K562 (cell line): ENCODE measurements around the gene DYNC1I1.

Experiments used
- CEBPB ChIP-seq: fragments of 450-650 bp; IDR thresholded peaks from 2 replicates; pipeline ENCODE4 v1.6.1; 2016; ENCODE audit warnings: missing genetic modification characterization, missing compliant biosample characterization
- CREB1 ChIP-seq, 2 experiments: sonication (generic) in 1 of 2; formaldehyde crosslinking in 1 of 2; IDR thresholded peaks; 2 replicates each; pipeline versions ENCODE4 v1.6.1 to v1.8.0; 2012 to 2022; ENCODE audit warnings: inconsistent platforms in 1 of 2, mild to moderate bottlenecking in 1 of 2, missing genetic modification reagents in 1 of 2, moderate library complexity in 1 of 2
- CTCF ChIP-seq, 3 experiments: IDR thresholded peaks in 2 of 3; conservative IDR thresholded peaks in 1 of 3; 2 replicates each; pipeline ENCODE4 v1.5.1; 2011 to 2012; ENCODE audit warnings: low read length in 3 of 3, mild to moderate bottlenecking in 3 of 3, control low read depth in 2 of 3, improper control_type of control experiment in 1 of 3, inconsistent platforms in 1 of 3, low read depth in 1 of 3, mixed read lengths in 1 of 3, moderate library complexity in 1 of 3; ENCODE audit not compliant: insufficient read depth in 2 of 3
- ELF1 ChIP-seq: fragments of 200-800 bp; sonication (Bioruptor generic); IDR thresholded peaks from 2 replicates; pipeline ENCODE4 v1.6.1; 2016; ENCODE audit warnings: missing genetic modification characterization, missing compliant biosample characterization
- EZH2 ChIP-seq: IDR thresholded peaks from 2 replicates; pipeline ENCODE4 v1.6.1; 2012; ENCODE audit warnings: low read depth, mild to moderate bottlenecking, inconsistent platforms, low read length, borderline replicate concordance
- KDM4B ChIP-seq, 2 experiments: fragments of 450-650 bp in 1 of 2; sonication (generic) in 1 of 2; IDR thresholded peaks; 2 replicates each; pipeline ENCODE4 v1.6.1; 2016 to 2017; ENCODE audit warnings: borderline replicate concordance in 2 of 2, antibody characterized with exemption in 1 of 2, low read depth in 1 of 2, mild to moderate bottlenecking in 1 of 2
- KLF10 ChIP-seq: fragments of 250-450 bp; sonication (Bioruptor Pico); IDR thresholded peaks from 2 replicates; pipeline ENCODE4 v1.6.1; 2021; ENCODE audit warnings: matching md5 sums
- MAFF ChIP-seq: IDR thresholded peaks from 2 replicates; pipeline ENCODE4 v1.6.1; 2012; ENCODE audit warnings: low read length, improper control_type of control experiment
- NFRKB ChIP-seq: fragments of 450-650 bp; IDR thresholded peaks from 2 replicates; pipeline ENCODE4 v1.6.1; 2016; ENCODE audit warnings: low read depth
- RNF2 ChIP-seq: sonication (generic); IDR thresholded peaks from 2 replicates; pipeline ENCODE4 v1.6.1; 2016
- ZBTB33 ChIP-seq: sonication (generic); formaldehyde crosslinking; IDR thresholded peaks from 2 replicates; pipeline ENCODE4 v1.8.1; 2023; ENCODE audit warnings: mild to moderate bottlenecking, missing genetic modification reagents
- ZNF274 ChIP-seq: IDR thresholded peaks from 2 replicates; pipeline ENCODE4 v1.6.1; 2011; ENCODE audit warnings: low read depth, mild to moderate bottlenecking, low read length, moderate library complexity, borderline replicate concordance
- ZNF785 ChIP-seq: fragments of 250-450 bp; sonication (Bioruptor Pico); IDR thresholded peaks from 2 replicates; pipeline ENCODE4 v1.4.0; 2020; ENCODE audit warnings: mild to moderate bottlenecking

- TF ChIP-seq MAFF = no peak
- no peak for TF ChIP-seq KDM4B (IDR thresholded peaks at IDR 0.05; ENCODE audit: borderline replicate concordance in 2 of 2, low read depth in 1 of 2)
- TF ChIP-seq ZNF274 = no peak
- TF ChIP-seq EZH2 = no peak
- no peak for TF ChIP-seq ZBTB33 (CRISPR knock-in tag)
- no peak for TF ChIP-seq ELF1 (tag)
- TF ChIP-seq RNF2 = no peak
- TF ChIP-seq CEBPB = no peak
- TF ChIP-seq CREB1 (IDR thresholded peaks at IDR 0.05) = no peak
- TF ChIP-seq CREB1 (CRISPR knock-in tag; IDR thresholded peaks at IDR 0.05) = no peak
- TF ChIP-seq CTCF (IDR thresholded peaks at IDR 0.05 in 2 of 3, conservative IDR thresholded peaks at IDR 0.05 in 1 of 3; ENCODE audit: insufficient read depth in 2 of 3, low read depth in 1 of 3, low read length in 3 of 3) = no peak
- no peak for TF ChIP-seq NFRKB
- no peak for TF ChIP-seq KLF10 (CRISPR knock-in tag)
- TF ChIP-seq ZNF785 = no peak
These were observed 16.9 kb upstream of the DYNC1I1 start for GRCh38 chr7:95755277-95755934.
